HepG2 (cell line): ENCODE data around the gene PACC1.

ENCODE experiments used
- ARID2 ChIP-seq: sonication (generic); formaldehyde crosslinking; IDR thresholded peaks from 2 replicates; pipeline ENCODE4 v1.8.1; 2022; ENCODE audit warnings: mild to moderate bottlenecking, missing genetic modification reagents, borderline replicate concordance
- CEBPB ChIP-seq: IDR thresholded peaks from 2 replicates; pipeline ENCODE4 v1.6.1; 2011; ENCODE audit warnings: low read depth, low read length, improper control_type of control experiment, borderline replicate concordance
- CHD2 ChIP-seq: IDR thresholded peaks from 2 replicates; pipeline ENCODE4 v1.6.1; 2011; ENCODE audit warnings: low read depth, low read length, improper control_type of control experiment
- CTCF ChIP-seq: sonication (generic); formaldehyde crosslinking; IDR thresholded peaks from 2 replicates; pipeline ENCODE4 v1.5.0; 2020; ENCODE audit warnings: mild to moderate bottlenecking, missing genetic modification reagents, moderate library complexity
- NFYB ChIP-seq: sonication (generic); formaldehyde crosslinking; IDR thresholded peaks from 2 replicates; pipeline ENCODE4 v1.4.0; 2020; ENCODE audit warnings: missing genetic modification reagents
- PTBP1 ChIP-seq: fragments of 200-400 bp; formaldehyde crosslinking; IDR thresholded peaks from 2 replicates; pipeline ENCODE4 v1.6.1; 2018; ENCODE audit warnings: low read length, low read depth; ENCODE audit not compliant: poor library complexity, severe bottlenecking
- TAF1 ChIP-seq: sonication (generic); formaldehyde crosslinking; IDR thresholded peaks from 2 replicates; pipeline ENCODE4 v1.4.0; 2020; ENCODE audit warnings: missing genetic modification reagents
- USF2 ChIP-seq, 2 experiments: sonication (generic) in 1 of 2; formaldehyde crosslinking in 1 of 2; IDR thresholded peaks; 2 replicates each; pipeline versions ENCODE4 v1.5.1 to v1.6.1; 2011 to 2020; ENCODE audit warnings: borderline replicate concordance in 1 of 2, low read depth in 1 of 2, low read length in 1 of 2, mild to moderate bottlenecking in 1 of 2, missing genetic modification reagents in 1 of 2, moderate library complexity in 1 of 2
- YY1 ChIP-seq: IDR thresholded peaks from 2 replicates; pipeline ENCODE4 v1.6.1; 2011; ENCODE audit warnings: low read length, low read depth, moderate library complexity, mild to moderate bottlenecking; ENCODE audit not compliant: insufficient read depth, insufficient replicate concordance
- ZSCAN25 ChIP-seq: sonication (generic); formaldehyde crosslinking; IDR thresholded peaks from 2 replicates; pipeline ENCODE4 v1.8.0; 2022; ENCODE audit warnings: mild to moderate bottlenecking, missing genetic modification reagents
- TF ChIP-seq, protein P1 (sequence below): sonication (generic); formaldehyde crosslinking; conservative IDR thresholded peaks from 2 replicates; pipeline ENCODE4 v1.8.0; 2022; ENCODE audit warnings: low read depth, missing genetic modification reagents

DNA sequence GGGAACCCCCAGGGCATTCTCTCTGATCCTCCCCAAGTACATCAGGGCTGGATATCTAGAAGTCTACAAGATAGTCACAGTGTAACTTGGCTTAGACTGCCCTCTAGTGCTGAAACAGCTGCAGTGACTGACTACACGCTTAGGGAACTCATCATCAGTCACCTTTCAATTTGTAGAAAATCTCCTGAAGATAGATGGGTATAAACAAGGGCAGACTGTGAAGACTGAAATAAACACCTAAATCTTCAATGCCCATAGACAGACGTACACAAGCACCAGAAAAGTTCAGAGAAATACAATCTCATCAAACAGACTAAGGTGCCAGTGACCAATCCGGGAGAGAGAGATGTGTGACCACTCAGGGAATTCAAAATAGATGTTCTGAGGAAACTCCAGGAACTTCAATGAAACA, 46.6 kb downstream of the PACC1 start:
- TF ChIP-seq CTCF (CRISPR knock-in tag) = peak; percentile 85
- TF ChIP-seq YY1 = no peak
- TF ChIP-seq ARID2 = no peak
- TF ChIP-seq NFYB (CRISPR knock-in tag) = no peak
- no peak for TF ChIP-seq PTBP1
- no peak for TF ChIP-seq USF2 (IDR thresholded peaks at IDR 0.05; ENCODE audit: low read depth, low read length)
- TF ChIP-seq USF2 (CRISPR knock-in tag; IDR thresholded peaks at IDR 0.05; ENCODE audit: borderline replicate concordance) = no peak
- no peak for TF ChIP-seq TAF1 (CRISPR knock-in tag)
- TF ChIP-seq, protein P1, sequence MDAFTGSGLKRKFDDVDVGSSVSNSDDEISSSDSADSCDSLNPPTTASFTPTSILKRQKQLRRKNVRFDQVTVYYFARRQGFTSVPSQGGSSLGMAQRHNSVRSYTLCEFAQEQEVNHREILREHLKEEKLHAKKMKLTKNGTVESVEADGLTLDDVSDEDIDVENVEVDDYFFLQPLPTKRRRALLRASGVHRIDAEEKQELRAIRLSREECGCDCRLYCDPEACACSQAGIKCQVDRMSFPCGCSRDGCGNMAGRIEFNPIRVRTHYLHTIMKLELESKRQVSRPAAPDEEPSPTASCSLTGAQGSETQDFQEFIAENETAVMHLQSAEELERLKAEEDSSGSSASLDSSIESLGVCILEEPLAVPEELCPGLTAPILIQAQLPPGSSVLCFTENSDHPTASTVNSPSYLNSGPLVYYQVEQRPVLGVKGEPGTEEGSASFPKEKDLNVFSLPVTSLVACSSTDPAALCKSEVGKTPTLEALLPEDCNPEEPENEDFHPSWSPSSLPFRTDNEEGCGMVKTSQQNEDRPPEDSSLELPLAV (CRISPR knock-in tag) = no peak
- no peak for TF ChIP-seq ZSCAN25 (CRISPR knock-in tag)
- no peak for TF ChIP-seq CHD2
- TF ChIP-seq CEBPB = no peak
